A549 treated with ZK216348 at 1 μM for 4 hours (cell line): ENCODE data around the gene ENDOG. TPM values are rescaled to one million over a fixed set of nuclear protein-coding genes. Genes with fewer than 3 reads are reported as not detected.

Source experiments
- total RNA-seq: library from RNA; stranded (reverse); fragments of 200-300 nt; extraction: Qiagen RNA extraction; gene quantifications from 5 replicates; pipeline ENCODE4 v1.2.3, GENCODE V29; 2022; ENCODE audit warnings: low read depth

ENDOG gene
- 12.2 to 33.5 TPM (median 32.5 TPM) in 5 replicates for total RNA-seq

DNA sequence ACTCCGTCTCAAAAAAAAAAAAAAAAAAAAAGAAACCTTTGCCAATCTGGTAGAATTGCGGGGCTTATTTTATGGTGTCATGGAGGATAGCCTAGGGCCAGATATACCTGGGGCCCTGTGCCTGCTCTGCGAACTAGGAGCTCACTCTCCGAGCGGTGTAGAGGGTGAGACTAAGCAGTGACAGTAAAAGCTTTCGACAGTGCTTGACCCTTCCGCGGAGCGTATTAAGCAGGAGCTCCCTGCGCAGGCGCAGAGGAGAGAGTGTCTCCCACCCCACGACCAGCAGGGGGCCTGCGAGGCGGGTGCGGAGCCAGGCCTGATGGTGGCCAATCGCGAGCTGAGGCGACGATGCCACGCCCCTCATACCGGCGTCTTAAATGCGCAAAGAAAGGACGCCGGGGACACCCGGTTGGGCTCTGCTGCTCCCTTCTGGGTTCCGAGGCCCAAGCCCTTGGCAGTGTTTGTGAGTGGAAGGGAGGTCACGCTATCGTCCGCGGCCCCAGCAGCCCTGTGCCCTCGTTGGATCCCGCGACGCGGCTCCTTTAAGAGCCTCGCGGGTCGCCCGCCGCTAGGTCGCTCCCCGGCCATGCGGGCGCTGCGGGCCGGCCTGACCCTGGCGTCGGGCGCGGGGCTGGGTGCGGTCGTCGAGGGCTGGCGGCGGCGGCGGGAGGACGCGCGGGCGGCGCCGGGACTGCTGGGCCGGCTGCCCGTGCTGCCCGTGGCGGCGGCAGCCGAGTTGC lies at the start of gene ENDOG:
Gene ENDOG (plus strand): TSS at position 402 of the 740 bp plus-strand sequence. CDS start 185 bp downstream, at position 587.

DNA sequence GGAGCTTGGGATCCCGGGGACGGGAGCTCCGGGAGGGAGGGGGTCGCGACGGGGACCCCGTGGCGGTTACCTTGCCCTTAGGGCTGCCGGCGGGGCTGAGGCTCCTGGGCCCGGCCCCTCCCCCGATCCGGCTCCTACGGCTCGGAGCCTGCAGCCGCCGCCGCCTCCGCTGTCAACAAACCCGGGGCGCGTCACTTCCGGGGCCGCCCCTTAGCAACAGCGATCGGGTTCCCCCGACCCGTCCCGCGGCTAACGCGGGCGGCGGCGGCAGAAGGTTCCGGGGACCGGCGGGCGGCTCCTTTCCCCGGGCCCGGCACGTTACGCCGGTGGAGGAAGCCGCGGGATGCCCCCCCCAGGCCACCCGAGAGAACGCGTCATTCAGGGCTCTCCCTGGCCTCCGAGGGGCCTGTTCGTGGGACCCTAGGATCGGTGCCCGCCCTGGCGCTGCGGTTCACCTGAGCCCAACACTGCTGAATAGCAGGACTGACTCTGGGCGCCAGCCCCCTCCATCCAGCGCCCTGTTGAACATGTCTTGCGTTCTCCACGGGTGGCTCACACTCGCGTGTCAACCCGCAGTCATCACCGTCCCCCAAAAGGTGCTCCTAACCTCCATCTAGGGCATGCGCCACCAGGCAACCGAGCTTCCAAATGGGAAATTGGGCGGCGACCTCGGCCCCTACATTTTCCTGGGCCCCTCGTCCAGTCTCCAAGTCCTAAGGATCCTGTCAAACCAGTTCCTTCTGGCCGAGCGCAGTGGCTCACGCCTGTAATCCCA lies 46.4 kb upstream of the ENDOG start, which contains the start of gene ZER1:
Gene ZER1 (minus strand): TSS at position 183 of the 775 bp plus-strand sequence. CDS start 16,362 bp downstream, outside the sequence.

DNA sequence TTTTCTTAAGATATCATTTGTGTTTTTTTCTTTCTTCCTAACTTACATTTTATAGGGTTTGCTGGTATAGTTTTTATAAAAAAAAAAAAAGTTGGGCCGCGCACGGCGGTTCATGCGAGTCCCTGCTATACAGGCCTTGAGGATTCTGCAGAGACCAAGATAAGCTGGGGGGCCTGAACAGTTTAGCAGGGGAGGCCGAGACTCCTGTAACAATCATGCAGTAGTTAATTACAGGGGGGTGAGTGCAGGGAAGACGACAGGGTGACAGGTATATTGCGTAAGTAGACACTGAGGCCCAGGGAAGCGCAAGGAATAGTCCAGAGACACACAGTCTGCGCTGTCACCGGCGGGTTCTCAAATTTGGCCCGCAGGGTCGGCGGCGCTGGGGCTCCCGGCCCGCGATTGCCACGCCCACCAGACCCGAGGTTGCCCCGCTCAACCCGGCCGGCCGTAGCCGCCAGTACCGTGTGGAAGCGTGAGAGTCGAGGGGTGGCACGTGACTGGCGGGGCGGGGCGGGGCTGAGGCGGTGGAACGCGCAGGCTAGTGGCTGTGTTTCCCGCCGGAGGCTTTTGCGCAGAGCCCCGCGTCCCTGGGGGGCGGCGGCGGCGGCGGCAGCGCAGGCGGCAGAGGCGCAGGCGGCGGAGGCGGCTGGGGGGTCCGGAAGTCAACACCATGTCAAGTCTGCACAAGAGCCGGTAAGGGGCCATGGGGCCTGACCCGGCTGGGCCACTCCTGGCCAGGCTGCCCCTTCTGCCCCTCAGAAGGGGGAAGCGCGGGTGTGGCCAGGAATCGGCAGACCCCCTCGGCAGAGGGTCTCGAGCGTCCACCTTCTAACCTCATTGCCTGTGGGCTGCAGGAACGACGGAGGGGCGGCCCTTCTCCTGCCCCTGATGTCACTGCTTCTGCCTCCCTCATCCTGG lies 31.4 kb upstream of the ENDOG start, which contains the start of gene TBC1D13:
Gene TBC1D13 (plus strand): TSS at position 573 of the 921 bp plus-strand sequence. CDS start 101 bp downstream, at position 674.

DNA sequence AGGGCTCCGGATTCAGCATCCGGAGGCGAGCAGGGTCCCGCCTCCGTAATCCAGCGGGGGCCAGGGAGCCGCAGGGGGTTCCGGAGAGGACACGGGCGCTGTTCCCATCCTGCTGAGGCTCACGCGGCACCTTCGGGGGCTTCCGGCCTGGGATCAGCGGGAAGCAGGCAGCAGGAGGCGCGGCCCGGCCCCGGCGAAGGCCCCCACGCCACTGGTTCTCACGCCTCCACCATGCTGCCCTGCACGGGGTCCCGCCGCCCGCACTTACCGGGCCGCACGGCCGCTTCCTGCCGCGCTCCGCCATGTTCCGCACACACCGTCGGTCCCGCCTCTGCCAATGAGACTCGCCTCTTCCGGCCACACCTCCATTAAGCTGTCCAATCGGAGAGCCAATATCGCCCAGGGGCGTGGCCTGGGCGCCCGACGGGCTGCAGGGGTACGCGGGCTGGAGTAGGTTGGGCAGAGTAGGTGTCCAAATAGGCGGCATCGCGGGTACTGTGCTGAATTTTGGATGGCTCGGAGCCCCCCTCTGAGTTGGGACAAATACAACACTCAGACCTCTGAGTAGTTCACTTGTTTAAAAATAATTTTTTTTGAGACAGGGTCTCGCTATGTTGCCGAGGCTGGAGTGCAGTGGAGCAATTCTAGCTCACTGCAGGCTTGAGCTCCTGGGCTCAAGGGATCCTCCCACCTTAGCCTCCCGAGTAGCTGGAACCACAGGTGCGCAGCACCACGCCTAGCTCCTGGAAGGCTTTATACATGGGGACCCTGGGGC lies 11.4 kb downstream of the ENDOG start, which contains the start of gene SPOUT1:
Gene SPOUT1 (minus strand): TSS at position 318 of the 775 bp plus-strand sequence. CDS start 14 bp downstream, at position 304.

Other genes starting within 250 kb of the ENDOG start
- gene DYNC2I2, start 161.7 kb upstream of the ENDOG start, total RNA-seq, result 71.7 to 143 TPM (median 132 TPM) in 5 replicates
- gene SET, start 129.3 kb upstream of the ENDOG start, total RNA-seq, result 388 to 686 TPM (median 407 TPM) in 5 replicates
- gene PKN3, start 116.0 kb upstream of the ENDOG start, total RNA-seq, result 12.3 to 20.6 TPM (median 18.0 TPM) in 5 replicates
- 49.6 to 96.9 TPM (median 93.3 TPM) in 5 replicates for gene ZDHHC12, start 94.4 kb upstream of the ENDOG start, total RNA-seq
- gene ZER1, start 46.6 kb upstream of the ENDOG start, total RNA-seq, result 8.7 to 18.4 TPM (median 15.1 TPM) in 5 replicates
- gene TBC1D13, start 31.2 kb upstream of the ENDOG start, total RNA-seq, result 17.6 to 23.5 TPM (median 21.1 TPM) in 5 replicates
- gene SPOUT1, start 11.3 kb downstream of the ENDOG start, total RNA-seq, result 24.0 to 44.2 TPM (median 37.4 TPM) in 5 replicates
- 8.1 to 10.6 TPM (median 10.2 TPM) in 5 replicates for gene KYAT1, start 63.5 kb downstream of the ENDOG start, total RNA-seq
- gene LRRC8A, start 63.6 kb downstream of the ENDOG start, total RNA-seq, result 46.3 to 82.4 TPM (median 75.0 TPM) in 5 replicates
- gene PHYHD1, start 102.5 kb downstream of the ENDOG start, total RNA-seq, result not detected in 5 replicates
- gene DOLK, start 129.1 kb downstream of the ENDOG start, total RNA-seq, result 21.5 to 40.3 TPM (median 38.2 TPM) in 5 replicates
- 27.7 to 46.1 TPM (median 42.7 TPM) in 5 replicates for gene NUP188, start 129.2 kb downstream of the ENDOG start, total RNA-seq
- 28.8 to 58.3 TPM (median 48.7 TPM) in 5 replicates for gene SH3GLB2, start 209.8 kb downstream of the ENDOG start, total RNA-seq
- gene MIGA2, start 218.1 kb downstream of the ENDOG start, total RNA-seq, result 6.8 to 17.2 TPM (median 13.4 TPM) in 5 replicates